Stromal cell of bone marrow (primary cell): Measurements from ENCODE around the gene CPA1.
"Not testable (repeated sequence)": the region's sequence is repeated elsewhere in the genome, so short reads cannot be mapped to it uniquely, and the experiment has no call there.

Experiments used
- DNase-seq: peaks from one replicate; pipeline ENCODE4 v3.0.0-alpha.2; 2012; ENCODE audit warnings: low read depth

CPA1 gene

DNA sequence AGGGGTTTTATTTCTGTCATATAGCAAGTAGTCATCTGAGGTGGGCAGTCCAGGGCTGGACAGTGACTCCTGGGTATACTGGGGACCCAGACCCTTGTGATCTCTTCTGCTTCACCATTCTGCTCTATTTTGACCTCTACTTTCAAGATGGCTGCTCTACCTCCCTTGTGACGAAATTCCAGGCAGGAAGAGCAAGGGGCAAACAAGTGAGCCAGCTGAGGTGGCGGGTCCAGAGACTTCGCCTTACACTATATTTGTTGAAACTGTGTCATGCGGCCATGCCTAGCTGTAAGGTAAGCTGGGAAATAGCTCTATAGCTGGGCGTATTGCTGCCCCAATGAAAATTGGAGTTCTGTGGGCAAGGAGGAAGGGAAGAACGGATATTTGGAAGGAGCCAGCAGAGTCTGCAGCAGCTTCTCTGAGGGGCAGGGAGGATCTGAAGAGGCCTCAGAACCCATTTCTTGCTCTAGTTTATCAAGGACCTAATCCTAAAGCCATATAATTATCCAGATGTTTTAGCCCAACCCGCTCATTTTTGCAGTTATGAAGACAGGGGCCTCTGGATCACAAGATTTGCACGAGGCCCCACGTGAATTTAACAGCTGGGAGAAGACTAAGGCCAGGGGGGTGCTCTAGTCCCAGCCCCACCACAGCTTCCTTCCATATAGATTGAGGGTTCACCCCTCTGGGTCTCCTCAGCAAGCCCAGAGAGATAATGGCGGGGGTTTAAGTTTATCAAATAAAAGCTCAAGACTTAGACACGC is 7.7 kb upstream of the CPA1 start:
- DNase-seq: no peak

DNA sequence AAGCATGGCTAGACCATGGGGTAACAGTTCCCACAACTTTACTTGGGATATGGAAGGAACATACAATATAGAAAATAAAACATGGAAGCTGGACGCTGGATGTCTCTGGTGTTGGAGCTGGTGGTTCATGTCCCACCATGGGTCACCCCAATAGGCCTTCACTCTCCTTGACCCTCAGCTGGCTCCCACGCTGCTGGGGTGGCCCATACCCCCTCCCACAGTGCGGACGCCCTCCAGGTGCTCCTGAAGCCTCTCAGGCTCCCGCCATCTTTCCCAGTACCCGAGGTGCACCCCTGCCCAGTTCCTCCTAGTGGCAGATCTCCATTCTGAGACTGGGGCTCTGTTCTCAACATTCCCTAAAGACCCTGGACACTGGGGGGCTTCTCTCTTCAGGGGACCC is 5.8 kb upstream of the CPA1 start:
- no peak for DNase-seq

DNA sequence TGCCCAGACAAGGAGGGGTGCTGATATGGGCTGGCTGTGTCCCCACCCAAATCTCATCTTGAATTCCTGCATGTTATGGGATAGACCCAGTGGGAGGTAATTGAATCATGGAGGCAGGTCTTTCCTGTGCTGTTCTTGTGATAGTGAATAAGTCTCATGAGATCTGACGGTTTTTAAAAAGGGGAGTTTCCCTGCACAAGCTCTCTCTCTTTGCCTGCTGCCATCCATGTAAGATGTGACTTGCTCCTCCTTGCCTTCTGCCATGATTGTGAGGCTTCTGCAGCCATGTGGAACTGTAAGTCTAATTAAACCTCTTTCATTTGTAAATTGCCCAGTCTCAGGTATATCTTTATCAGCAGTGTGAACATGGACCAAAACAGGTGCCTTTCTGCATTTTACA is 3.8 kb upstream of the CPA1 start:
- DNase-seq: not testable (repeated sequence)

DNA sequence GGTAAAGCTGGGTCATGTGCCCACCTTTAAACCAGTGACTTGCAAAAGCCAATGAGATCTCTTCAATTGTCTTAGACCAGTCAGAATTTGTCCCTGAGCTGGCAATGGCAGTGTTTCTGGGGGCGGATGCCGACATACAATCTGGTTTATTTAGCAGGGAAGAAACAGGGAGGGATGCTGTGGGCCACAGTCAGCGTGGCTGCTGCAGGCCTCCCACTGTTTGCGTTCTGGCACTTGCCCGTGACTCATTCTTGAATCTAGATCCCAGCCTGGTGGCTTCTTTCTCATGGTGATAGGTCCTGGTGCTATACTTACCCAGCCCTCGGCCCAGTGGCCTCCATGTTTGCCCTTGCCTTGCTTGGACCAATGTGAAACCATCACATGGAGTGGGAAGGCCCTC is 3.1 kb upstream of the CPA1 start:
- no peak for DNase-seq

DNA sequence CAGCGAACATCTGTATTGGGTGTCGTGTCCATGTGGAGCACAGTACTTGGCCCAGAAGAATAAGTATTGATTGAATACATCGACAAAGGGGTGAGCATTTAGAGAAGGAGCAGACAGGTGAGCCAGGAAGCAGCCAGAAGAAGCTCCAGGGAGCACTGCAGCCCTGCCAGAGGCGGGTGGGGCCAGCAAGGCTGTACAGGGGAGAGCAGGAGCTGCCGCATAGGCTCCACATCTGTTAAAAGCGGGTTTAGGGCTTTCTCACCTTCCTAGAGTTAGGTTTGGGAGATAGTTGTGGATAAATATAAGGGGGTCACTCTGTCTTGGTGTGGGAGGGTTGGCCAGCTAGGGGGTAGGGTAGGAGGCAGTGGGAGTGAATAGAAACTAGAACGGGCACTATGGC is 1.3 kb upstream of the CPA1 start:
- DNase-seq: no peak

DNA sequence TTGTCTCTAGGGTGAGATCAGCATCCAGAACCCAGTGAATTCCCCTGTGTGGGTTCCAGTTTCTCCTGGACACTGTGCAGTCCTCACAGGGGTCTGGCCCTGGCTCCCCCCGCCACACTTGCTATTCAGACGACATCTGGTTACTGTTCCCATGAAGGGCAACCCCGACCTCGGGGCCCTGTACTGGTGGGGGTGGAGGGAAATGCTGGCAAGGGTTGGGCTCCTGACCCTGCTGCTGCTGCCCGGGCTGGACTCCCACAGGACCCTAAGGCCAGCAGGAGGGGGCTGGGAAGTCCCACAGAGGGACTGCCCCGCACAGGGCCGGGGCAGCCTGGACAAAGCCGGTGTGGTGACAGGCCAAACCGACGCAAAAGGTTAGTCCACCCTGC is 768 bp upstream of the CPA1 start:
- DNase-seq: no peak

DNA sequence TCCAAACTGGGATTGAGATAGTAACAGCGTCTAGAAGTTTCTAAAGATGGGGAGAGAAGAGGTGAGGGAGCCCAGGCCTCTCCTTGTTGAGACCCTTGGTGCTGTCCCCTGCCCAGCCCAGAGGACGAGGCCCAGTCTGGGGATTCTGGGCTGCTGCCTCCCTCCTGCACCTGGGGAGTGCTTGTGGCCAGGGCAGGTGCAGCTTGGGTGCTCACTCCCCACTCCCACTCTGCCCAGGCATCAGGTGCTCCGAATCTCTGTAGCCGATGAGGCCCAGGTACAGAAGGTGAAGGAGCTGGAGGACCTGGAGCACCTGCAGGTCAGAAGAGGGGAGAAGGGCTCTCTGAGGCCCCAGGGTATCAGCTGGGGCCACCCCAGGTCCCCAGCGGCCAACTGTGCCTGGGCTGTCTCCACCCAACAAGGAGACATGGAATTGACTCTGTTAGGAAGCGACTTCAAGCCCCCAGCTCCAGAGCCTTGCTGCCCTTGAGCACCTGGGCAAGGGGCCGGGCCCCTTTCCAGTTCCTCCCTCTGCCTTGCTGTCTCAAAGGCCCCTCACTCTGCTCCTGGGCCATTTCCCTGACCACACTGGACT is 664 bp downstream of the CPA1 start:
- DNase-seq: no peak

DNA sequence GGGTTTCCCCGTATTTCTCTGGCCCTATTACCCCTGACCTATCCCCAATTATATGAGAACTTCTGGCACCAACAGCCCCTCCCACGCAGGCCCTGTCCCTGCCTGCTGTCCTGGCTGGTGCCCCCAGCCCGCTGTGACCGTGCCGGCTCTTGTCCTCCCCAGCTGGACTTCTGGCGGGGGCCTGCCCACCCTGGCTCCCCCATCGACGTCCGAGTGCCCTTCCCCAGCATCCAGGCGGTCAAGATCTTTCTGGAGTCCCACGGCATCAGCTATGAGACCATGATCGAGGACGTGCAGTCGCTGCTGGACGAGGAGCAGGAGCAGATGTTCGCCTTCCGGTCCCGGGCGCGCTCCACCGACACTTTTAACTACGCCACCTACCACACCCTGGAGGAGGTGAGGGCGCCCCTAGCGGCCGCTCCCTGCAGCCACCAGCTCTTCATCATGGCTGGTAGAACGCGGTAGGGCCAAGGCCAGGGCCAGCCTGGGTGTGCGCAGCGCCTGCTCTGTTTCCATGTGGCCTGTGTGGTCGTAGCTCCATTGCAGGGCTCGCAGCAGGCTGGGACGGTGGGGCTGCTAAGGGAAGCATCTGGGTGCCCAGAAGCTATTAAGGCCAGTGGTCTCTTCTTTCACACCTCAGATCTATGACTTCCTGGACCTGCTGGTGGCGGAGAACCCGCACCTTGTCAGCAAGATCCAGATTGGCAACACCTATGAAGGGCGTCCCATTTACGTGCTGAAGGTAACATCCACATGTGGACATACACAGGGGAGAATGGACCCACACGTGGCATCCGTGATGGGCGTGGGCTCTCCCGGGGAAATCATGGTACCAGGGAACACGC is 1.4 kb downstream of the CPA1 start:
- DNase-seq: no peak

DNA sequence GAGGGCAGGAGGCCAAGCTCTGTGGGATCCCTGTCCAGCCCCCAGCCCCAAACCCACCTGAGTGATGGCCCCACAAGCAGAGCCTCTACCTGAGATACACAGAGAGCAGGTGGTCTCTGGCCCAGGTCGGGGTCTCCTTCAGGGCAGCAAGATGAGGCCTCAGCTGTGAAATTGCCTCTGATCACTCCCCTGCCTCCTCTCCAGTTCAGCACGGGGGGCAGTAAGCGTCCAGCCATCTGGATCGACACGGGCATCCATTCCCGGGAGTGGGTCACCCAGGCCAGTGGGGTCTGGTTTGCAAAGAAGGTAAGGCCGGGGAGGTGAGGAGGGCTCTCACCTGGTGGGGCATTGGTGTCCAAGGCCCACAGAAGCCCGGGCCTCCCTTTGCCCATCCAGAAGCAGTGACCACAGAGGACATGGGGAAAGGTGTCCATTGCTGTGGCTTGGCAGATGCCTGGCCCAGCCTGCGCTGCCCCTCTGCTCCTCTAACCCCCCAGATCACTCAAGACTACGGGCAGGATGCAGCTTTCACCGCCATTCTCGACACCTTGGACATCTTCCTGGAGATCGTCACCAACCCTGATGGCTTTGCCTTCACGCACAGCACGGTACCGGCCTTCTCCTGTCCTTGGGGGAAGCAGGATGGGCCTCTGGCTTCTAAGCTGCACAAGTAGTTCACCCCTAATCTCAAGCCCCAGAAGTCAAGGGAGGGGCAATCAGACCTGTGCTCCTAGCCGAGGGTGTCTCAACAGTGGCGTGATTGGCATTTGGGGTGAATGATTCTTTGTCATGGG is 3.1 kb downstream of the CPA1 start:
- no peak for DNase-seq

DNA sequence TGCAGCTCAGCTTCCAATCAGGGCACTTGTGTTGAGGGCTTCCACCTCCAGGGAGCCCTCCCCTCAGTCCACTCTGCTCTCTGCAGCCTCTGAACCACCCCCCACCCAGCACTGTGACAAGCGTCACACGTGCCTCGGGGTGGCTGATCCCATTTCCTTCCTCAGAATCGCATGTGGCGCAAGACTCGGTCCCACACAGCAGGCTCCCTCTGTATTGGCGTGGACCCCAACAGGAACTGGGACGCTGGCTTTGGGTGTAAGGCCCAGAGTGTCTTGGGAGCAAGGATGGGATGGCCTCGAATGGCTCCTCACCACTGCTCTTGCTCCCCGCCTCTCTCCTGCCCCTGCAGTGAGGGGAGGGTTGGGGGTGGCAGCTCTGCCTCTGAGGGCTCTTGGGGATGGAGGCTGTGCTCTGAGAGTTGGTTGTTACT is 4.1 kb downstream of the CPA1 start:
- DNase-seq: no peak

DNA sequence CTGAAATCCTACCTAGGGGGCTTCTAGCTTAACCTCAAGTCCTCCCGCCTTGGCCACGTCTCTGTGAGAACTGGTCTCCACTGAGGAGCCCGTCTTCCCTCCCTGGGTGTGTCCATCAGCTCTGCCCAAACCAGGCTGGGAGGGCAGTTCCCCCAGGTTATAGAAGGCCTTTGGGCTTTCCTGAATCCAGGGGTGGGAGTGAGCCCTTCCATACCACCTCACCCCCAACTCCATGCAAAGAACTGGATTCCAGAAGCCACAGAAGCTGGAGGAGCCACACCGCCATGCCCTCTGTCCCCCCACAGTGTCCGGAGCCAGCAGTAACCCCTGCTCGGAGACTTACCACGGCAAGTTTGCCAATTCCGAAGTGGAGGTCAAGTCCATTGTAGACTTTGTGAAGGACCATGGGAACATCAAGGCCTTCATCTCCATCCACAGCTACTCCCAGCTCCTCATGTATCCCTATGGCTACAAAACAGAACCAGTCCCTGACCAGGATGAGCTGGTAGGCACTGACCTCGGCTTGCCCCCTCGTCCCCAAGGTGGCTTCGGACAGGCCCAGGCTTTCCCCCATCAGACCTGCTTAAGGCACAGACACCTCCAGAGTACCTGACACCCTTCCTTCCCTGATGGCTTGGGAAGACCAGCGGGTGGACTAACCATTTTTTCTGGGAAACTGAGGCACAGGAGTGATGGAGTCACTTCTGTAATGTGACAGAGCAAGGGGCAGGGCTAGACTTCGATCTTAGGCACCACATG is 4.7 kb downstream of the CPA1 start:
- DNase-seq: no peak

DNA sequence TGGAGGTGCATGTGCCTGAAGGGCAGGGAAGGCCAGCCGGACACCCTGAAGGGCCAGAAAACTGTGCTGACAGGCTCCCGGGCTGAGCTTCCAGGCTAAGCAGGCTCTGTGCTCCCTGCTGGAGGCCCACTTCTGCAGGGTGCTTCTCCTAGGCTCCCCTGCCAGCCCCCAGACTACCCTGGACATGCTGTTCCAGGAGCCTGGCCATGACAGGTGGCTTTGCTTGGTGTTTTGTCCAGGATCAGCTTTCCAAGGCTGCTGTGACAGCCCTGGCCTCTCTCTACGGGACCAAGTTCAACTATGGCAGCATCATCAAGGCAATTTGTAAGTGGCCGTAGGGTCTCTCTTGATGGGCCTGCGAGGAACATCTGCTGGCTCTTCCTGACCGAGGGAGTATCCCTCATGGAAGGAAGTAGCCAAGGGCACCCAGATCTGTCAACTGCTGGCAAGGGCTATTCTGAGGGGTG is 5.3 kb downstream of the CPA1 start:
- DNase-seq: no peak

DNA sequence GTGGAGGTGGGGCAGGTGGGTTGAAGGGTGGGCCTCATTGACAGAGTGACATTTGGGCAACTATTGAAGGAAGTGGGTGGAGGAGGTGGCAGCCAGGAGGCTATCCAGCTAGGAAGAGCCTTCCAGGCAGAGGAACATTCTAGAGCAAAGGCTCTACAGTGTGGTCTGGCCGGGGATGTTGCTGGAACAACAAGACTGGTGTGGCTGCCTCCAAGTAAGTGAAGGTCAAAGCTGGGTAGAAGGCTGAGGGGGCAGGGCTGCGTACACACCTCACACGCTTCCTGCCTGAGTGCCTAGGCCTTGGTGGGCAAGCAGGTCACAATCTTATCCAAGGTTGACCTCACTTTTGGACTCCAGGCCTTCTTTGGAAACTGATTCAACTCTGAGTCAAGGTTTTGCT is 6.6 kb downstream of the CPA1 start:
- DNase-seq: no peak

DNA sequence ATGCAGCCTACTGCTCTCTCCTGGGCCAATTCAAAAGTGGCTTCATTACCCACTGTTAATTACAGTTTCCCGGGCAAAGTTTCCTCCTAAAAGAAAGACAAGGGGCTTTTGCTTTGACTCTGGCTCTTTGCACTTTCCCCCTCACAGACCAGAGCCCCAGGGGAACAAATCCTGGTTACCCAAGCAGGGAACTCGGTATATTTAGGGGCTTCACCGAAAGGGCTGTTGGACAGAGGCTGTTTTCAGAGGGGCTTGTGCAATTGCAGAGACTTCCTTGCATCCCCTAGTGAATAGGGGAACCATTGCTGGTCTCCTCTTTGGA is 7.0 kb downstream of the CPA1 start:
- no peak for DNase-seq

DNA sequence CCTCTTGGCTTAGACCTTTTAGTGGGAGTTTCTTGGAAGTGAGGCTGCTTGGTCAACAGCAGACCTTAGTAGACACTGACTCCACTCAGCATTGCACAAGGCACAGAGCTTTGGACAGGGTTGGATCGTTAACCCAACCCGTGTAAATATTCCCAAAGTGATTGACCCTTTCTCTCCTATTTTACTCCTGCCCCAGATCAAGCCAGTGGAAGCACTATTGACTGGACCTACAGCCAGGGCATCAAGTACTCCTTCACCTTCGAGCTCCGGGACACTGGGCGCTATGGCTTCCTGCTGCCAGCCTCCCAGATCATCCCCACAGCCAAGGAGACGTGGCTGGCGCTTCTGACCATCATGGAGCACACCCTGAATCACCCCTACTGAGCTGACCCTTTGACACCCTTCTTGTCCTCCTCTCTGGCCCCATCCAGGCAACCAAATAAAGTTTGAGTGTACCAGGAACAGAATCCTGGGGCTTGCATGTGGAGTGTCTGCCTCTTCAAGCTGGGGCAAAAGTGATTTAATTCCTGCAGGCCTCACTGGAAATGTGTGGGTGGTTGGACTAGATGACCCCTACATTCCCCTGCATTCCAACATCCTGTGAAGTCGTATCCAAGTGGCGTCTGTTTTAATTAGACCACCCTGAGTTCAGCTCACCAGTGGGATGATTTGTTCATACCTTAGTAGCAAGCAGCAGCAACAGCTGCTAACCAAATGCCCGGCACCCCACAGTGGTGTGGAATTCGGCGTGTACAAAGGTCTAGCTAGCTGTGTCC is 7.5 kb downstream of the CPA1 start:
- DNase-seq: no peak

DNA sequence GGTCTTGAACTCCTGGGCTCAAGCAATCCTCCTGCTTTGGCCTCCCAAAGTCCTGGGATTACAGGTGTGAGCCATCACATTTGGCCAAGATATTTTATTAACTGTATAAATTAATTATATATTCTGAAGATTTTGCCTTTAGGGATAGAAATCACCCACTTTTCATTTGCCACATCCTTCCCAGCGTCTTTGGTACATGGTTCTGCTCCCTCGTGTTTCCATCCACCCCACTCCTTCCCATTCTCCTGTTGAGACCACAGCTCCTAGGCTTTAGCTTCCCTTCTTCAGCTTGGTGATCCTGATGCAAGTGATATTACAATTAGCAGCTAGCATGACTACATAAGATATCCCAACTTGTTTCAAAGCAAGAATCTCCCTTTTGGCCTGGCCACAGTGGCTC is 8.4 kb downstream of the CPA1 start:
- no peak for DNase-seq

DNA sequence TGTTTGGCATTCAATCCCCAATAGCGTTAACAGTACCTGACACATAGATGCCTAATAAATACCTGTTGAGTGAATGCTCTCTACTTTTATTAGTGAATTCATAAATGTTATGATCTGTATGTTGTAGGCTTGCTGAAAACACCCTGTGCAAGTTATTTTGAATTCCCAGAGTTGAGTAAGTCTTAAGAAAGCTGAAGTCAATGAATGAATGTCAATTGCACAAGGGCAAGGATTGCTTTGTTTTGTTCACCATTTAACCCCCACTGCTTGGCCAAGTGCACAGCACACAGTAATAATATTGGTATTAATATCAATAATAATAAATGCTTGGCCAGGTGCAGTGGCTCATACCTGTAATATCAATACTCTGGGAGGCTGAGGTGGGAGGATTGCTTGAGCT is 10.2 kb downstream of the CPA1 start:
- DNase-seq: no peak

DNA sequence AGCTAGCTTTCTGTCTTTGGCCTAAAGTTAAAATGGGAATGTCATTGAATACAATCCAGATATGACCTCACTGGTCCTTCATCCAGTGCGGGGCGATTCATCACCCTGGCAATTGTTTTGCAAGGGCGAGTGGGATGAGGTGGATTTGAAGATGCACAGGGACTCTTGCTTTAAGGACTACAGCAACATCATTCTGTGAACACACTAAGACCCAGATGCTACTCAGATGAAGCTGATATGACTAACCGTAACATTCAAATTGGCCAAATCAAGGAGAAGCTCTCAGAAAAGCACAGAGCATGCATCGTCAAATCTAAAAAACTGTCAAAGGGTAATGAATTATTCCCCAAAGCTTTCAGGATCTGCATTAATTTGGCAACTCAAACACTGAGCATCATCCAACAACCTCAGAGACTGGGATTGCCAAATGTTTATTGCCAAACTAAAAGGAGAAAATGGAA is 12.8 kb downstream of the CPA1 start:
- DNase-seq: peak; percentile 58

DNA sequence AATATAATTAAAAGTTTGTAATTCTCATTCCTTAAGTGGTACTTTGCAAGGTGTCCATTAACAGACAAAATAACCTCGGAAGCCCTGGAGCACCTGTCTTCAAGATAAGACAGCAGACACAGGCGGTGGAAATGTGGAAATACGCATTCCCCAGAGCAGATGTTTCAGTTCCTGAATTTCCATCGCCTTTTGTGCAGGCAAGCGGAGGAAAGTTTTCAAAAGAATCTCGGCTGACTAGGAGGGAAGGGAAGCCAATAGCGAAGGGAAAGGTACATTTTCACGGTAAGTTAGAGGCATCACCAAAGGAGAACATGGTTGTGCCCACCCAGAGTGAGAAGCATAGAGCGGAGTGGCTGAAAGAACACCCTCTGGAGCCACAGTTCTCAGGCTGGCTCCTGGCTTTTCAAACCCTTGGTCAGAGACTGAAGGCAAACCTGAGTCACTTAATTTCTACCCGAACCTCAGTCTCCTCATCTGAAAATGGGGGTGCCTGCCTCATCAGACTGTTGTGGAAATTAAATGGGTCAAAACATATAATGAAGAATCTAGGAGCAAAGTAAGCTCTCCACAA is 13.6 kb downstream of the CPA1 start:
- no peak for DNase-seq

DNA sequence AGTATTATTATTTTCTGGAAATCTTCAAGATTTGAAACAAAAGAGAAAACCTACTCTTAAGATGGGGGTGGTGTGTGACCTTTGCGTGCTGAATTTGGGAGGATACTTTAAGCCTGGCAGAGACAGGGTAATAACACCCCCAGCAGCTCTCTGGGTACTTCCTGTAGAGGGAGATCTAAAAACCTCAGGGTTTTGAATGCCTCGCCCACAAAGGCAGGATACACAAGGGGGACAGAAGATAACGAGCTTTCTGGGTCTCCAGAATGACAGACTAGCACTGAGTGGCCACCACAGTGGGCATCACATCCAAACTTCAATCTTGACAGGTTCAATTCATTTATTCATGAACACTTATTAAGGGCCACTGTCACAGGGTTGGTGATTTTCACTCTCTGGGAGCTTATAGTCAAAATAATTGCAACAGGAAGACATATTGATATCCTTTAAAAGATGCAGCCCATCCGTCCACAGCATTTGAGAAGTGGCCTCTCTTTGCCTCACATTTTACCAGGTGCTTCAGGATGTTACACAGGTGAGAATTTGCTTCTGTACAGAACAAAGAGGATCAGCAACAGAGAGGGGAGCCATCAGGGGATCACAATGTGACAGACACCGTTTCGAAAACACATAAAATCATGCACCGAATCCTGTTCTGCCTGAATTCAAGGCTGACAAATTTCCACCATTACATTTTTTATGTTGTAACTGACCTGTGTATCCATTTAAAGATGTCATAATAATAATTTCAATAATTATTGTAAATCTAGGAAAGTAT is 14.3 kb downstream of the CPA1 start:
- no peak for DNase-seq
